ENCODE measurements around the gene SUMO4. TPM values are rescaled to one million over a fixed set of nuclear protein-coding genes. Genes with fewer than 3 reads are reported as not detected.

SUMO4 gene
- total RNA-seq, 1 experiment from 2014 or later, result 1.1 TPM

DNA sequence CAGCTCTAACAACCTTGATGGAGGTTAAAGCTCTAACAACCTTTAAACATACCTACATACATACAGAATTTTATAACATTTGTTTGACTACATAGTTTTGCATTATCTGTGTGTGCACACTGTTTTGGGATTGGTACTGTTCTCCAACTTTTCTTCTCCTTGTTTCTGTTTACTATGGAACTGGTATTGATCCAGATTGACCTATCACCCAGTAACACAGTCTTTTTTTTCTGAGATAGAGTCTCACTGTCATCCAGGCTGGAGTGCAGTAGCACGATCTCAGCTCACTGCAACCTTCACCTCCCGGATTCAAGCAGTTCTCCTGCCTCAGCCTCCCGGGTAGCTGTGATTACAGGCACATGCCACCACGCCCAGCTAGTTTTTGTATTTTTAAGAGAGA lies 16.7 kb upstream of the SUMO4 start:
- Histone ChIP-seq H3K9me3 (ENCODE audit: control insufficient read depth, insufficient read depth, low read depth, low read length) (no peaks in the 10 kb centered on the region), H3K27me3 (ENCODE audit: control insufficient read depth, insufficient read depth, low read length) (no peaks in the 10 kb centered on the region), H3K4me1 (ENCODE audit: control insufficient read depth, insufficient read depth, low read length) (no peaks in the 10 kb centered on the region), H3K36me3 (ENCODE audit: control insufficient read depth, insufficient read depth, low read length) (peaks cover 7% of the 10 kb centered on the region; the same call in 1 of the 2 replicates), H3K27ac (ENCODE audit: low read length) (no peak overlapping the region), H3K4me3 (ENCODE audit: low read depth in 2 of 2, low read length in 2 of 2) (no peak overlapping the region)
- in situ Hi-C loops (cut with HindIII; ENCODE audit: low pct_unique_long_range_greater_than_20kb, low sequenced_read_pairs), result no loop called here
- no TSS peak for BruUV-seq (replicated peaks)
- intact Hi-C loops (cut with micrococcal nuclease; ENCODE audit: unreplicated experiment), result no loop called here
- POLR2A ChIA-PET, result no interaction called here
- DNase-seq (ENCODE audit: low read depth, low spot score) (no peak), ATAC-seq (no peak)
- TF ChIP-seq, protein P1, sequence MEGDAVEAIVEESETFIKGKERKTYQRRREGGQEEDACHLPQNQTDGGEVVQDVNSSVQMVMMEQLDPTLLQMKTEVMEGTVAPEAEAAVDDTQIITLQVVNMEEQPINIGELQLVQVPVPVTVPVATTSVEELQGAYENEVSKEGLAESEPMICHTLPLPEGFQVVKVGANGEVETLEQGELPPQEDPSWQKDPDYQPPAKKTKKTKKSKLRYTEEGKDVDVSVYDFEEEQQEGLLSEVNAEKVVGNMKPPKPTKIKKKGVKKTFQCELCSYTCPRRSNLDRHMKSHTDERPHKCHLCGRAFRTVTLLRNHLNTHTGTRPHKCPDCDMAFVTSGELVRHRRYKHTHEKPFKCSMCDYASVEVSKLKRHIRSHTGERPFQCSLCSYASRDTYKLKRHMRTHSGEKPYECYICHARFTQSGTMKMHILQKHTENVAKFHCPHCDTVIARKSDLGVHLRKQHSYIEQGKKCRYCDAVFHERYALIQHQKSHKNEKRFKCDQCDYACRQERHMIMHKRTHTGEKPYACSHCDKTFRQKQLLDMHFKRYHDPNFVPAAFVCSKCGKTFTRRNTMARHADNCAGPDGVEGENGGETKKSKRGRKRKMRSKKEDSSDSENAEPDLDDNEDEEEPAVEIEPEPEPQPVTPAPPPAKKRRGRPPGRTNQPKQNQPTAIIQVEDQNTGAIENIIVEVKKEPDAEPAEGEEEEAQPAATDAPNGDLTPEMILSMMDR (IDR thresholded peaks at IDR 0.05), result no peak
- TF ChIP-seq, protein P2, sequence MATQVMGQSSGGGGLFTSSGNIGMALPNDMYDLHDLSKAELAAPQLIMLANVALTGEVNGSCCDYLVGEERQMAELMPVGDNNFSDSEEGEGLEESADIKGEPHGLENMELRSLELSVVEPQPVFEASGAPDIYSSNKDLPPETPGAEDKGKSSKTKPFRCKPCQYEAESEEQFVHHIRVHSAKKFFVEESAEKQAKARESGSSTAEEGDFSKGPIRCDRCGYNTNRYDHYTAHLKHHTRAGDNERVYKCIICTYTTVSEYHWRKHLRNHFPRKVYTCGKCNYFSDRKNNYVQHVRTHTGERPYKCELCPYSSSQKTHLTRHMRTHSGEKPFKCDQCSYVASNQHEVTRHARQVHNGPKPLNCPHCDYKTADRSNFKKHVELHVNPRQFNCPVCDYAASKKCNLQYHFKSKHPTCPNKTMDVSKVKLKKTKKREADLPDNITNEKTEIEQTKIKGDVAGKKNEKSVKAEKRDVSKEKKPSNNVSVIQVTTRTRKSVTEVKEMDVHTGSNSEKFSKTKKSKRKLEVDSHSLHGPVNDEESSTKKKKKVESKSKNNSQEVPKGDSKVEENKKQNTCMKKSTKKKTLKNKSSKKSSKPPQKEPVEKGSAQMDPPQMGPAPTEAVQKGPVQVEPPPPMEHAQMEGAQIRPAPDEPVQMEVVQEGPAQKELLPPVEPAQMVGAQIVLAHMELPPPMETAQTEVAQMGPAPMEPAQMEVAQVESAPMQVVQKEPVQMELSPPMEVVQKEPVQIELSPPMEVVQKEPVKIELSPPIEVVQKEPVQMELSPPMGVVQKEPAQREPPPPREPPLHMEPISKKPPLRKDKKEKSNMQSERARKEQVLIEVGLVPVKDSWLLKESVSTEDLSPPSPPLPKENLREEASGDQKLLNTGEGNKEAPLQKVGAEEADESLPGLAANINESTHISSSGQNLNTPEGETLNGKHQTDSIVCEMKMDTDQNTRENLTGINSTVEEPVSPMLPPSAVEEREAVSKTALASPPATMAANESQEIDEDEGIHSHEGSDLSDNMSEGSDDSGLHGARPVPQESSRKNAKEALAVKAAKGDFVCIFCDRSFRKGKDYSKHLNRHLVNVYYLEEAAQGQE (IDR thresholded peaks at IDR 0.05; ENCODE audit: insufficient read depth in 1 of 2, low read depth in 2 of 2, low read length in 1 of 2), result no peak
- no peak for TF ChIP-seq SIN3A (IDR thresholded peaks at IDR 0.05; ENCODE audit: borderline replicate concordance, insufficient read depth, low read depth, low read length)
- TF ChIP-seq POLR2AphosphoS5 (IDR thresholded peaks at IDR 0.05; ENCODE audit: low read depth, low read length), result no peak
- no peak for TF ChIP-seq TCF7L2 (IDR thresholded peaks at IDR 0.05; ENCODE audit: low read depth, low read length)
- CTCF ChIA-PET, result no interaction called here

DNA sequence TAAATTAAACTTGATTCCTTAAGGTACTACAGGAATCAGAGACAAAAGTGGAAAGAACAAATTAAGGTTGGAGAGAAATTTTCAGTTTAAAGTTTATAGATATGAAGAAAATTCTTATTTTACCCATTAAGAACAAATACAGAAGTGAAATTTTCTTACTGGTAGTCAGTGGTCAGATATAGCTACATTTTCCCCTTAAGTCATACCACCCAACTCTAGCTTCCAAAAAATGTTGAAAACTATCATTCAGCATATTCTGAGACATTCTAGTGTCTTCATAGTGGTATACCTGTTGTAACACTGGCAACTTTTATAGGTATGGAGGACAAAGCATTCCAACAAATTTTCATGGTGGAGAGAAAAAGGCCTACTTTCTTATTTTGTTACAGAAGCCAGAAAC lies 15.6 kb upstream of the SUMO4 start:
- Histone ChIP-seq H3K4me3 (ENCODE audit: low read depth in 2 of 2, low read length in 2 of 2) (no peak overlapping the region), H3K27ac (ENCODE audit: low read length) (no peak overlapping the region), H3K4me1 (ENCODE audit: control insufficient read depth, insufficient read depth, low read length) (no peaks in the 10 kb centered on the region), H3K9me3 (ENCODE audit: control insufficient read depth, insufficient read depth, low read depth, low read length) (no peaks in the 10 kb centered on the region), H3K27me3 (ENCODE audit: control insufficient read depth, insufficient read depth, low read length) (no peaks in the 10 kb centered on the region), H3K36me3 (ENCODE audit: control insufficient read depth, insufficient read depth, low read length) (peaks cover 4% of the 10 kb centered on the region; the same call in 1 of the 2 replicates)
- ChIA-PET POLR2A (no interaction called here), CTCF (no interaction called here)
- ATAC-seq (no peak), DNase-seq (ENCODE audit: low read depth, low spot score) (no peak)
- in situ Hi-C loops (cut with HindIII; ENCODE audit: low pct_unique_long_range_greater_than_20kb, low sequenced_read_pairs) (no loop called here), intact Hi-C loops (cut with micrococcal nuclease; ENCODE audit: unreplicated experiment) (no loop called here)
- BruUV-seq (replicated peaks), result no TSS peak
- TF ChIP-seq SIN3A (IDR thresholded peaks at IDR 0.05; ENCODE audit: borderline replicate concordance, insufficient read depth, low read depth, low read length) (no peak), TCF7L2 (IDR thresholded peaks at IDR 0.05; ENCODE audit: low read depth, low read length) (no peak), POLR2AphosphoS5 (IDR thresholded peaks at IDR 0.05; ENCODE audit: low read depth, low read length) (no peak)
- TF ChIP-seq, protein P1 (IDR thresholded peaks at IDR 0.05), result no peak
- TF ChIP-seq, protein P2 (IDR thresholded peaks at IDR 0.05; ENCODE audit: insufficient read depth in 1 of 2, low read depth in 2 of 2, low read length in 1 of 2), result no peak
